Measurements from ENCODE around the gene ITPKC. TPM values are rescaled to one million over a fixed set of nuclear protein-coding genes. Genes with fewer than 3 reads are reported as not detected.

The ITPKC gene
- total RNA-seq, 4 donors from 2014 or later = 58.5 to 127 (median 95.7) TPM

GRCh38 chr19:40776932-40777644 lies 60.2 kb downstream of the ITPKC start:
- DNase-seq = peak; percentile 78
- H3K9me3 ChIP-seq = no peaks in the 10 kb centered on the region
- peak overlapping the region; percentile 96 to 100 (median 98) for H3K27ac ChIP-seq
- intact Hi-C loops (cut with DNase I) = no loop called here
- peaks cover 0 to 12% (median 0%) of the 10 kb centered on the region in 3 donors for H3K36me3 ChIP-seq
- WGBS, 2 donors = 12 to 17% methylated on average over 7 to 11 of the region's 13 CpGs
- H3K4me1 ChIP-seq = peaks cover 12 to 26% (median 16%) of the 10 kb centered on the region in 3 donors
- TF ChIP-seq, protein P1, sequence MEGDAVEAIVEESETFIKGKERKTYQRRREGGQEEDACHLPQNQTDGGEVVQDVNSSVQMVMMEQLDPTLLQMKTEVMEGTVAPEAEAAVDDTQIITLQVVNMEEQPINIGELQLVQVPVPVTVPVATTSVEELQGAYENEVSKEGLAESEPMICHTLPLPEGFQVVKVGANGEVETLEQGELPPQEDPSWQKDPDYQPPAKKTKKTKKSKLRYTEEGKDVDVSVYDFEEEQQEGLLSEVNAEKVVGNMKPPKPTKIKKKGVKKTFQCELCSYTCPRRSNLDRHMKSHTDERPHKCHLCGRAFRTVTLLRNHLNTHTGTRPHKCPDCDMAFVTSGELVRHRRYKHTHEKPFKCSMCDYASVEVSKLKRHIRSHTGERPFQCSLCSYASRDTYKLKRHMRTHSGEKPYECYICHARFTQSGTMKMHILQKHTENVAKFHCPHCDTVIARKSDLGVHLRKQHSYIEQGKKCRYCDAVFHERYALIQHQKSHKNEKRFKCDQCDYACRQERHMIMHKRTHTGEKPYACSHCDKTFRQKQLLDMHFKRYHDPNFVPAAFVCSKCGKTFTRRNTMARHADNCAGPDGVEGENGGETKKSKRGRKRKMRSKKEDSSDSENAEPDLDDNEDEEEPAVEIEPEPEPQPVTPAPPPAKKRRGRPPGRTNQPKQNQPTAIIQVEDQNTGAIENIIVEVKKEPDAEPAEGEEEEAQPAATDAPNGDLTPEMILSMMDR (IDR thresholded peaks at IDR 0.05) = peak in 1 of 6 experiments; percentile 4
- TF ChIP-seq POLR2A (IDR thresholded peaks at IDR 0.05) = no peak
- H3K27me3 ChIP-seq = no peaks in the 10 kb centered on the region
- H3K4me3 ChIP-seq = peak overlapping the region; percentile 67 to 85 (median 78)

DNA sequence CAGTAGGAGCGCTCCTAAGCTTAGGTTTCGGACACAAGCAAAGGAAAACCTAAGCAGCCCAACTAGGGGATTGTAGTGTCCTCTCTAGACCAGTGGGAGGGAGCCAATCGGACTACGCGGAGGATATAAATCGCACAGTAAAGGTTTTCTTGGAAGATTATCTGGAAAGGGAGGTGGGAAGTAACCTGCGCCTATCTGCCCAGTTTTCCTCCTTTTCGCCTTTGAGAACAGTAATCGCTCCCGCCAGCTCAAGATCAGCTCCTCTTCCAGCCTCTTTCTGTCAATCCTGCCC lies 60.7 kb downstream of the ITPKC start:
- Histone ChIP-seq H3K27ac (peak overlapping the region; percentile 96 to 100 (median 98)), H3K27me3 (no peaks in the 10 kb centered on the region), H3K36me3 (peaks cover 0 to 17% (median 0%) of the 10 kb centered on the region in 3 donors), H3K4me3 (peak overlapping the region; percentile 67 to 85 (median 78)), H3K9me3 (no peaks in the 10 kb centered on the region), H3K4me1 (peaks cover 12 to 26% (median 16%) of the 10 kb centered on the region in 3 donors)
- WGBS, 2 donors = 1% methylated on average over 10 of the region's 10 CpGs
- intact Hi-C loops (cut with DNase I) = no loop called here
- TF ChIP-seq, protein P1 (IDR thresholded peaks at IDR 0.05) = no peak
- no peak for TF ChIP-seq POLR2A (IDR thresholded peaks at IDR 0.05)
- DNase-seq = no peak

GRCh38 chr19:40777937-40778705 lies 61.2 kb downstream of the ITPKC start, which contains the start of gene RAB4B:
RAB4B (plus strand) TSS chr19:40778247; CDS start chr19:40778376, 129 bp downstream.
- Histone ChIP-seq H3K27ac (peak within 1 kb of the TSS; percentile 96 to 100 (median 98)), H3K9me3 (no peaks in the 10 kb centered on the region)
- peak in 3 of 4 donors; percentile 84 to 93 (median 88) for TF ChIP-seq POLR2A (IDR thresholded peaks at IDR 0.05)
- TF ChIP-seq, protein P1 (IDR thresholded peaks at IDR 0.05) = peak in 2 of 6 experiments; percentile 15 to 28

DNA sequence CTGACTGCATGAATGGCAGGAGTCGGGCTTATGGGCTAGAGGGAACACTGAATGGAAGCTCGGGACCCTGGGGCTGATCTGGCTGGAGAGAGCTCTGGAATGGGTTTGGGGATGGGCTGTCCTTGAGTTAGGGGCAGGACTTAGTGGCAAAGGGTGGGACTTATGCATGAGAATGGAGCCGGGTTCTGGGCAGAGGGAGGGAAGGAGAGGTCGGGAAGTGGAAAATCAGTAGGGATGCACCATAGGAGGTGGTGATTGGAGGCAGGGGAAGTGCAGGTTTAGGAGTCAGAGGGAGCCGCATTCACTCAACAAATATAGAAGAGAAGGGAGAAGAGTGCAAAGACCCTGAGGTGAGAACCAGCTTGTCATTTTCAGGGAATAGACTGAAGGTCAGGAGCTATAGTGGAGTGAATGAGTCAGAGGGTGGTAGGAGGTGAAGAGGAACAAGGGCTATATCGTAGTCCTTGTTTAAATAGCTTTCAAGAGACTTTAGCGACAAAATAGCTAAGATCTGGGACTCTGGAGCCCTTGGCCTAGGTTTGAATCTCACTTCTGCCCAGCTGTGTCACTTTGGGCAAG lies 61.9 kb downstream of the ITPKC start:
- WGBS, 2 donors = 9 to 17% methylated on average over 7 of the region's 7 CpGs
- H3K27ac ChIP-seq = peak overlapping the region; percentile 96 to 100 (median 98)
- TF ChIP-seq, protein P1 (IDR thresholded peaks at IDR 0.05) = no peak
- TF ChIP-seq POLR2A (IDR thresholded peaks at IDR 0.05) = no peak
- no peak for DNase-seq
- H3K27me3 ChIP-seq = no peaks in the 10 kb centered on the region
- H3K9me3 ChIP-seq = no peaks in the 10 kb centered on the region
- peaks cover 12 to 26% (median 16%) of the 10 kb centered on the region in 3 donors for H3K4me1 ChIP-seq
- peak overlapping the region; percentile 67 to 85 (median 78) for H3K4me3 ChIP-seq
- peaks cover 0 to 23% (median 0%) of the 10 kb centered on the region in 3 donors for H3K36me3 ChIP-seq
- intact Hi-C loops (cut with DNase I) = no loop called here

More at GRCh38 chr19:40777937-40778705, 61.2 kb downstream of the ITPKC start, which contains the start of gene RAB4B:
- no peaks in the 10 kb centered on the region for H3K27me3 ChIP-seq
- peaks cover 12 to 26% (median 16%) of the 10 kb centered on the region in 3 donors for H3K4me1 ChIP-seq
- peak within 1 kb of the TSS; percentile 67 to 85 (median 78) for H3K4me3 ChIP-seq
- H3K36me3 ChIP-seq = peaks cover 0 to 17% (median 0%) of the 10 kb centered on the region in 3 donors
- intact Hi-C loops (cut with DNase I) = no loop called here
- DNase-seq = peak; percentile 98
- WGBS, 2 donors = 1% methylated on average over 18 to 27 of the region's 56 CpGs
